Liver (tissue), 9 donors: ENCODE data around the gene CFAP74. TPM values are rescaled to one million over a fixed set of nuclear protein-coding genes. Genes with fewer than 3 reads are reported as not detected.

Experiments
- DNase-seq: peaks from one replicate; pipeline ENCODE4 v3.0.0-alpha.2; 2017; ENCODE audit warnings: low spot score
- H3K27ac ChIP-seq, 2 donors: one replicate each; pipeline ENCODE4 v1.7.0; 2013; ENCODE audit warnings: inconsistent platforms in 2 of 2, low read length in 2 of 2, control low read depth in 1 of 2, low read depth in 1 of 2, mild to moderate bottlenecking in 1 of 2
- H3K27me3 ChIP-seq, 4 donors: one replicate each; pipeline versions ENCODE4 v1.6.1 to v1.7.0; 2013; ENCODE audit warnings: low read length in 3 of 4, inconsistent platforms in 1 of 4, mild to moderate bottlenecking in 1 of 4, moderate library complexity in 1 of 4; ENCODE audit not compliant: control insufficient read depth in 4 of 4, insufficient read depth in 4 of 4
- H3K36me3 ChIP-seq, 4 donors: one replicate each; pipeline versions ENCODE4 v1.6.1 to v1.7.0; 2013; ENCODE audit warnings: low read length in 3 of 4, mild to moderate bottlenecking in 3 of 4, low read depth in 1 of 4, moderate library complexity in 1 of 4; ENCODE audit not compliant: control insufficient read depth in 4 of 4, insufficient read depth in 3 of 4
- H3K4me1 ChIP-seq, 4 donors: one replicate each; pipeline versions ENCODE4 v1.6.1 to v1.7.0; 2013; ENCODE audit warnings: low read length in 3 of 4, mild to moderate bottlenecking in 3 of 4, moderate library complexity in 1 of 4; ENCODE audit not compliant: control insufficient read depth in 4 of 4, insufficient read depth in 4 of 4
- H3K4me3 ChIP-seq, 3 donors: one replicate each; pipeline versions ENCODE4 v1.6.1 to v1.7.0; 2013; ENCODE audit warnings: low read length in 3 of 3, control low read depth in 1 of 3, low read depth in 1 of 3, mild to moderate bottlenecking in 1 of 3
- H3K9ac ChIP-seq, 2 donors: one replicate each; pipeline ENCODE4 v1.7.0; 2013; ENCODE audit warnings: low read length in 2 of 2, mild to moderate bottlenecking in 2 of 2, moderate library complexity in 2 of 2, control low read depth in 1 of 2, low read depth in 1 of 2
- H3K9me3 ChIP-seq, 4 donors: one replicate each; pipeline versions ENCODE4 v1.6.1 to v1.7.0; 2013; ENCODE audit warnings: low read length in 3 of 4; ENCODE audit not compliant: control insufficient read depth in 4 of 4
- EGR1 ChIP-seq, 2 donors: IDR thresholded peaks; 2 replicates each; pipeline ENCODE4 v1.6.1; 2016 to 2018; ENCODE audit warnings: antibody characterized with exemption in 2 of 2, low read depth in 2 of 2
- FOXA2 ChIP-seq: IDR thresholded peaks from 2 replicates; pipeline ENCODE4 v1.6.1; 2016; ENCODE audit warnings: antibody characterized with exemption
- GABPA ChIP-seq, 2 donors: IDR thresholded peaks in 1 of 2; conservative IDR thresholded peaks in 1 of 2; 2 replicates each; pipeline ENCODE4 v1.6.1; 2016; ENCODE audit warnings: antibody characterized with exemption in 2 of 2, mild to moderate bottlenecking in 1 of 2, moderate library complexity in 1 of 2
- HNF4A ChIP-seq, 2 donors: conservative IDR thresholded peaks; 2 replicates each; pipeline ENCODE4 v1.6.1; 2016; ENCODE audit warnings: antibody characterized with exemption in 2 of 2, mild to moderate bottlenecking in 2 of 2
- HNF4G ChIP-seq: IDR thresholded peaks from 2 replicates; pipeline ENCODE4 v1.6.1; 2016; ENCODE audit warnings: antibody characterized with exemption
- JUND ChIP-seq, 2 donors: IDR thresholded peaks; 2 replicates each; pipeline ENCODE4 v1.6.1; 2016; ENCODE audit warnings: antibody characterized with exemption in 2 of 2
- NR2F2 ChIP-seq: IDR thresholded peaks from 2 replicates; pipeline ENCODE4 v1.6.1; 2016; ENCODE audit warnings: antibody characterized with exemption
- RAD21 ChIP-seq, 2 donors: IDR thresholded peaks; 2 replicates each; pipeline ENCODE4 v1.6.1; 2016; ENCODE audit warnings: antibody characterized with exemption in 2 of 2, mild to moderate bottlenecking in 2 of 2
- RXRA ChIP-seq, 2 donors: IDR thresholded peaks; 2 replicates each; pipeline ENCODE4 v1.6.1; 2017 to 2018; ENCODE audit warnings: antibody characterized with exemption in 2 of 2, mild to moderate bottlenecking in 1 of 2
- SP1 ChIP-seq: IDR thresholded peaks from 2 replicates; pipeline ENCODE4 v1.6.1; 2018; ENCODE audit warnings: antibody characterized with exemption, mild to moderate bottlenecking
- TAF1 ChIP-seq: conservative IDR thresholded peaks from 2 replicates; pipeline ENCODE4 v1.6.1; 2016; ENCODE audit warnings: antibody characterized with exemption, mild to moderate bottlenecking
- YY1 ChIP-seq: IDR thresholded peaks from 2 replicates; pipeline ENCODE4 v1.6.1; 2016; ENCODE audit warnings: antibody characterized with exemption, mild to moderate bottlenecking
- WGBS: extraction: QIAGEN DNeasy Blood & Tissue Kit; methylation state at CpG from one replicate; pipeline ENCODE4 v1.1.7; 2013; 5-methylcytosine and 5-hydroxymethylcytosine counted together
- polyA plus RNA-seq, 2 donors: library from polyadenylated mRNA; stranded (reverse) in 1 of 2; unstranded in 1 of 2; fragments of 200-250 nt in 1 of 2; fragments of >200 nt in 1 of 2; fragmentation: Nextera tagmentation in 1 of 2; extraction: Ambion mirVana in 1 of 2; gene quantifications; one replicate each; pipeline versions ENCODE4 v1.2.1 to v1.2.3, GENCODE V29; 2013 to 2015
- total RNA-seq, 2 donors: library from RNA; depleted of rRNA; stranded (reverse); fragments of >200 nt; gene quantifications; one replicate each; pipeline ENCODE4 v1.2.3, GENCODE V29; 2014
- TF ChIP-seq, protein P1 (sequence below): fragments of 150-350 bp; IDR thresholded peaks from 2 replicates; pipeline ENCODE4 v1.5.1; 2017; ENCODE audit warnings: improper control_type of control experiment, low read depth, low read length; ENCODE audit not compliant: missing input control
- TF ChIP-seq, protein P2 (sequence below): IDR thresholded peaks from 2 replicates; pipeline ENCODE4 v1.6.1; 2016; ENCODE audit warnings: antibody characterized with exemption
- TF ChIP-seq, protein P3 (sequence below): IDR thresholded peaks from 2 replicates; pipeline ENCODE4 v1.6.1; 2016; ENCODE audit warnings: antibody characterized with exemption, mild to moderate bottlenecking
- TF ChIP-seq, protein P4 (sequence below): IDR thresholded peaks from 2 replicates; pipeline ENCODE4 v1.6.1; 2016; ENCODE audit warnings: antibody characterized with exemption
- donor health status: healthy.
- donor health status: healthy.
- donor health status: healthy.
- donor health status: healthy.
- donor health status: healthy.

The CFAP74 gene
- total and polyA plus RNA-seq, 4 donors: under 0.01 to 0.31 TPM; not detected in 2

DNA sequence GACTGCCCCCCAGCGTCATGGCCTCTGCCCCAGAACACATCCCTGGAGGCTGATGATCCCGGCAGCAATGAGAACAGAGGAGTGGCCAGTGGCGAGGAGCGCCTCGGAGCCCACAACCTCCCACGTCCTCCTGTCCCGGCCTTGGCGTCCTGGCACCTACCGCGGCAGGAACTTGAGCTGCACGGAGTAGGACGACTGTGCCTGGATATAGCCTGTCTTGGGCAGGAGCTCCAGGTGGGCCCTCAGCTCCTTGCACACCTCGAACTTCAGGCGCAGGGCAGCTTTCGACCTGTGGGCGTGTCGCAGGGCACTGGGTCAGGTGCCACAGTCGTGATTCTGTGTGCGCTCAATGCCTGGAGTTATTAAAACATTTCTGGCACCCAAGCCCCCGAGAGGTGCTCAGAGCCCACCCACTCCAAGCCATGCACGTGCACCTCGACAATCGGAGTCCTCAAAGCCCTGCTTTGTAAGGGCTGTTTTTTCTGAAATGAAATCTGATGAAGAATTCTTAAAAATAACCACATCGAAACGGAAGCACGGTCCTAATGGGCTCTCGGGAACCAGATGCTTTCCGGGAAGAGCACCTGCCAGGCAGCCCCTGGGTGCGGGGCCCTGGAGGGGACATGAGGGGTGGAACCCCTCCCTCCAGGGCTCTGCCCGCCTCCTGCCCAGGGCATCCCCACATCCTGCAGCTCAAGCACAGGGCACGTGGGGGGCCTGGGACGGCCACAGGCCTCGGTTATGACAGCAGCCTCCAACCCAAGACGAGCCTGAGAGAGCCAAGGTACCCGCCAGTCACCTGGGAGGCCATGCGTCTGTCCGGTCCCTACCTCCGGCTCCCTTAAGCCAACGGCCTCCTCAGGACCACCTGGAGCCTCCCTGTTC is 61.5 kb downstream of the CFAP74 start:
- H3K27me3 ChIP-seq: no peaks in the 10 kb centered on the region
- H3K9me3 ChIP-seq: no peaks in the 10 kb centered on the region
- H3K4me1 ChIP-seq: peaks cover 8 to 22% (median 16%) of the 10 kb centered on the region in 4 donors
- TF ChIP-seq EGR1 (IDR thresholded peaks at IDR 0.05; ENCODE audit: low read depth in 2 of 2) (no peak), HNF4A (conservative IDR thresholded peaks at IDR 0.05) (no peak), YY1 (no peak), TAF1 (no peak), RXRA (IDR thresholded peaks at IDR 0.05) (no peak), NR2F2 (no peak), HNF4G (no peak), JUND (IDR thresholded peaks at IDR 0.05) (no peak), SP1 (no peak), RAD21 (IDR thresholded peaks at IDR 0.05) (no peak), FOXA2 (no peak), GABPA (IDR thresholded peaks at IDR 0.05 in 1 of 2, conservative IDR thresholded peaks at IDR 0.05 in 1 of 2) (no peak)
- TF ChIP-seq, protein P1, sequence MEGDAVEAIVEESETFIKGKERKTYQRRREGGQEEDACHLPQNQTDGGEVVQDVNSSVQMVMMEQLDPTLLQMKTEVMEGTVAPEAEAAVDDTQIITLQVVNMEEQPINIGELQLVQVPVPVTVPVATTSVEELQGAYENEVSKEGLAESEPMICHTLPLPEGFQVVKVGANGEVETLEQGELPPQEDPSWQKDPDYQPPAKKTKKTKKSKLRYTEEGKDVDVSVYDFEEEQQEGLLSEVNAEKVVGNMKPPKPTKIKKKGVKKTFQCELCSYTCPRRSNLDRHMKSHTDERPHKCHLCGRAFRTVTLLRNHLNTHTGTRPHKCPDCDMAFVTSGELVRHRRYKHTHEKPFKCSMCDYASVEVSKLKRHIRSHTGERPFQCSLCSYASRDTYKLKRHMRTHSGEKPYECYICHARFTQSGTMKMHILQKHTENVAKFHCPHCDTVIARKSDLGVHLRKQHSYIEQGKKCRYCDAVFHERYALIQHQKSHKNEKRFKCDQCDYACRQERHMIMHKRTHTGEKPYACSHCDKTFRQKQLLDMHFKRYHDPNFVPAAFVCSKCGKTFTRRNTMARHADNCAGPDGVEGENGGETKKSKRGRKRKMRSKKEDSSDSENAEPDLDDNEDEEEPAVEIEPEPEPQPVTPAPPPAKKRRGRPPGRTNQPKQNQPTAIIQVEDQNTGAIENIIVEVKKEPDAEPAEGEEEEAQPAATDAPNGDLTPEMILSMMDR: no peak
- TF ChIP-seq, protein P2, sequence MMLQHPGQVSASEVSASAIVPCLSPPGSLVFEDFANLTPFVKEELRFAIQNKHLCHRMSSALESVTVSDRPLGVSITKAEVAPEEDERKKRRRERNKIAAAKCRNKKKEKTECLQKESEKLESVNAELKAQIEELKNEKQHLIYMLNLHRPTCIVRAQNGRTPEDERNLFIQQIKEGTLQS: no peak
- TF ChIP-seq, protein P3, sequence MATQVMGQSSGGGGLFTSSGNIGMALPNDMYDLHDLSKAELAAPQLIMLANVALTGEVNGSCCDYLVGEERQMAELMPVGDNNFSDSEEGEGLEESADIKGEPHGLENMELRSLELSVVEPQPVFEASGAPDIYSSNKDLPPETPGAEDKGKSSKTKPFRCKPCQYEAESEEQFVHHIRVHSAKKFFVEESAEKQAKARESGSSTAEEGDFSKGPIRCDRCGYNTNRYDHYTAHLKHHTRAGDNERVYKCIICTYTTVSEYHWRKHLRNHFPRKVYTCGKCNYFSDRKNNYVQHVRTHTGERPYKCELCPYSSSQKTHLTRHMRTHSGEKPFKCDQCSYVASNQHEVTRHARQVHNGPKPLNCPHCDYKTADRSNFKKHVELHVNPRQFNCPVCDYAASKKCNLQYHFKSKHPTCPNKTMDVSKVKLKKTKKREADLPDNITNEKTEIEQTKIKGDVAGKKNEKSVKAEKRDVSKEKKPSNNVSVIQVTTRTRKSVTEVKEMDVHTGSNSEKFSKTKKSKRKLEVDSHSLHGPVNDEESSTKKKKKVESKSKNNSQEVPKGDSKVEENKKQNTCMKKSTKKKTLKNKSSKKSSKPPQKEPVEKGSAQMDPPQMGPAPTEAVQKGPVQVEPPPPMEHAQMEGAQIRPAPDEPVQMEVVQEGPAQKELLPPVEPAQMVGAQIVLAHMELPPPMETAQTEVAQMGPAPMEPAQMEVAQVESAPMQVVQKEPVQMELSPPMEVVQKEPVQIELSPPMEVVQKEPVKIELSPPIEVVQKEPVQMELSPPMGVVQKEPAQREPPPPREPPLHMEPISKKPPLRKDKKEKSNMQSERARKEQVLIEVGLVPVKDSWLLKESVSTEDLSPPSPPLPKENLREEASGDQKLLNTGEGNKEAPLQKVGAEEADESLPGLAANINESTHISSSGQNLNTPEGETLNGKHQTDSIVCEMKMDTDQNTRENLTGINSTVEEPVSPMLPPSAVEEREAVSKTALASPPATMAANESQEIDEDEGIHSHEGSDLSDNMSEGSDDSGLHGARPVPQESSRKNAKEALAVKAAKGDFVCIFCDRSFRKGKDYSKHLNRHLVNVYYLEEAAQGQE: no peak
- TF ChIP-seq, protein P4, sequence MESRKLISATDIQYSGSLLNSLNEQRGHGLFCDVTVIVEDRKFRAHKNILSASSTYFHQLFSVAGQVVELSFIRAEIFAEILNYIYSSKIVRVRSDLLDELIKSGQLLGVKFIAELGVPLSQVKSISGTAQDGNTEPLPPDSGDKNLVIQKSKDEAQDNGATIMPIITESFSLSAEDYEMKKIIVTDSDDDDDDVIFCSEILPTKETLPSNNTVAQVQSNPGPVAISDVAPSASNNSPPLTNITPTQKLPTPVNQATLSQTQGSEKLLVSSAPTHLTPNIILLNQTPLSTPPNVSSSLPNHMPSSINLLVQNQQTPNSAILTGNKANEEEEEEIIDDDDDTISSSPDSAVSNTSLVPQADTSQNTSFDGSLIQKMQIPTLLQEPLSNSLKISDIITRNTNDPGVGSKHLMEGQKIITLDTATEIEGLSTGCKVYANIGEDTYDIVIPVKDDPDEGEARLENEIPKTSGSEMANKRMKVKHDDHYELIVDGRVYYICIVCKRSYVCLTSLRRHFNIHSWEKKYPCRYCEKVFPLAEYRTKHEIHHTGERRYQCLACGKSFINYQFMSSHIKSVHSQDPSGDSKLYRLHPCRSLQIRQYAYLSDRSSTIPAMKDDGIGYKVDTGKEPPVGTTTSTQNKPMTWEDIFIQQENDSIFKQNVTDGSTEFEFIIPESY: no peak
- H3K27ac ChIP-seq: no peak overlapping the region
- WGBS: 83% methylated on average over 39 of the region's 39 CpGs
- H3K9ac ChIP-seq: no peak overlapping the region
- no peaks in the 10 kb centered on the region for H3K36me3 ChIP-seq
- no peak overlapping the region for H3K4me3 ChIP-seq
- DNase-seq: no peak
